Kidney (tissue), 14 donors: ENCODE measurements around the gene MRPL45. TPM values are rescaled to one million over a fixed set of nuclear protein-coding genes. Genes with fewer than 3 reads are reported as not detected.

ENCODE experiments used
- DNase-seq, 5 donors: peaks; one replicate each; pipeline ENCODE4 v3.0.0-alpha.2; 2013 to 2020
- FAIRE-seq: peaks from 2 replicates; lab custom pipeline; 2012; peaks lifted over from hg19 to GRCh38; lab: Jason Lieb, UNC
- H3K27ac ChIP-seq, 2 donors: one replicate each; pipeline ENCODE4 v1.7.0; 2013; ENCODE audit warnings: low read depth in 2 of 2, low read length in 2 of 2, inconsistent platforms in 1 of 2
- H3K27me3 ChIP-seq: one replicate; pipeline ENCODE4 v1.7.1; 2013; ENCODE audit warnings: low read length, inconsistent platforms; ENCODE audit not compliant: control insufficient read depth, insufficient read depth
- H3K36me3 ChIP-seq, 3 donors: one replicate each; pipeline versions ENCODE4 v1.7.0 to v1.7.1; 2013; ENCODE audit warnings: low read length in 3 of 3, control low read depth in 1 of 3, inconsistent platforms in 1 of 3; ENCODE audit not compliant: insufficient read depth in 3 of 3, control insufficient read depth in 2 of 3
- H3K4me1 ChIP-seq, 3 donors: one replicate each; pipeline versions ENCODE4 v1.7.0 to v1.7.1; 2013; ENCODE audit warnings: low read length in 3 of 3, inconsistent platforms in 1 of 3, low read depth in 1 of 3; ENCODE audit not compliant: control insufficient read depth in 2 of 3, insufficient read depth in 2 of 3
- H3K4me3 ChIP-seq, 3 donors: one replicate each; pipeline versions ENCODE4 v1.7.0 to v1.8.1; 2013; ENCODE audit warnings: low read length in 3 of 3, control low read depth in 1 of 3, inconsistent platforms in 1 of 3
- H3K9ac ChIP-seq, 3 donors: one replicate each; pipeline versions ENCODE4 v1.7.0 to v1.7.1; 2013; ENCODE audit warnings: low read length in 3 of 3, control low read depth in 1 of 3, inconsistent platforms in 1 of 3
- H3K9me3 ChIP-seq, 3 donors: one replicate each; pipeline versions ENCODE4 v1.7.0 to v1.7.1; 2013; ENCODE audit warnings: low read length in 3 of 3, control low read depth in 1 of 3, inconsistent platforms in 1 of 3; ENCODE audit not compliant: control insufficient read depth in 2 of 3, insufficient read depth in 1 of 3
- intact Hi-C: fragments of 100-400 bp; cut with DNase I; formaldehyde crosslinking; loops from one replicate; pipeline ENCODE4 v1.11.1; 2022
- polyA plus RNA-seq: library from polyadenylated mRNA; stranded (reverse); fragments of 350-450 nt; fragmentation: Illumina TruSeq; extraction: RNeasy Lipid Tissue Mini Kit (QIAGEN cat#74804); gene quantifications from one replicate; pipeline ENCODE4 v1.2.3, GENCODE V29; 2014; ENCODE audit warnings: low read depth, low replicate concordance; ENCODE audit not compliant: insufficient read depth
- total RNA-seq: library from RNA; stranded (reverse); fragmentation: NEBNext Ultra II Directional; extraction: Animal tissue kit (Norgen Biotek cat#: 25700); gene quantifications from one replicate; pipeline ENCODE4 v1.2.1, GENCODE V29; 2021
- TF ChIP-seq, protein P1 (sequence below): IDR thresholded peaks from 3 replicates; pipeline ENCODE4 v1.5.1; 2012; ENCODE audit warnings: mild to moderate bottlenecking, moderate library complexity, borderline replicate concordance; ENCODE audit not compliant: insufficient read depth; ENCODE audit errors: extremely low read depth
- donor health status: control.
- donor health status: control.
- donor health status: control.
- donor health status: control.
- donor health status: control.
- donor health status: DM: yes; HTN: yes; CAD: no.
- donor health status: Normal renal cell carcinoma (clear cell type).

MRPL45 gene
- total and polyA plus RNA-seq, 2 donors from 2014 or later = 28.0 to 45.9 TPM

DNA sequence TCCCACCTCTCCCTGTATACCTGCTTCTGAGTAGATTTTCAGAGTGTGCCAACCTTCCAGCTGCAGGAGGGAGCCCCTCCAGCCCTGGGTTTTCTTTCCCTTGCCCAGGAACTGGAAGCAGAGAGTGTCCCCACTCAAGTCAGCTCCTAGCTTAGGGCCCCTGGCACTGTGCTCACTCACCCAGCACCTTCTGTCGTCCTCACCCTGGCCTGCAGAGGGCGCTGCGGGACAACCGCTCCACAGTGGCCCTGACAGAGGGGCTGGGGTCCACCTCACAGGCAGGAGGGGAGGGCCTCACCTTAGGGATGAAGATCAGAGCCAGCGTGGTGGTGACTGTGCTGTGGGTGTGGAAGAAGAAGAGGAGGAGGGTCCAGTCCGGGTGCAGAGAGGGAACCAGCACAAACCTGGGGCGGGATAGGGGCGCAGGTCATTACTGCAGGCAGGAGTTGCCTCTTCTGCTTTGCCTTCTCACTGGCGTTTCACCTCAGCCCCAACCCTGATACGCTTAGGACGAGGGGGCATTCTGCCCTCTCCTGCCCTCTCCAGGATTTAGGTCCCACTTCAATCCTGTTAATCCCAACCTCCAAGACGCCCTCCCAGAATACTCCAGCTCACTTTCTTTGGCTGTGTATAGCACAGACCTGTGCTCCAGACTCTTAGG is 36.8 kb downstream of the MRPL45 start:
- Histone ChIP-seq H3K9ac (no peak overlapping the region), H3K27ac (no peak overlapping the region), H3K27me3 (no peaks in the 10 kb centered on the region), H3K4me1 (no peaks in the 10 kb centered on the region), H3K9me3 (no peaks in the 10 kb centered on the region), H3K4me3 (no peak overlapping the region), H3K36me3 (no peaks in the 10 kb centered on the region)
- TF ChIP-seq, protein P1, sequence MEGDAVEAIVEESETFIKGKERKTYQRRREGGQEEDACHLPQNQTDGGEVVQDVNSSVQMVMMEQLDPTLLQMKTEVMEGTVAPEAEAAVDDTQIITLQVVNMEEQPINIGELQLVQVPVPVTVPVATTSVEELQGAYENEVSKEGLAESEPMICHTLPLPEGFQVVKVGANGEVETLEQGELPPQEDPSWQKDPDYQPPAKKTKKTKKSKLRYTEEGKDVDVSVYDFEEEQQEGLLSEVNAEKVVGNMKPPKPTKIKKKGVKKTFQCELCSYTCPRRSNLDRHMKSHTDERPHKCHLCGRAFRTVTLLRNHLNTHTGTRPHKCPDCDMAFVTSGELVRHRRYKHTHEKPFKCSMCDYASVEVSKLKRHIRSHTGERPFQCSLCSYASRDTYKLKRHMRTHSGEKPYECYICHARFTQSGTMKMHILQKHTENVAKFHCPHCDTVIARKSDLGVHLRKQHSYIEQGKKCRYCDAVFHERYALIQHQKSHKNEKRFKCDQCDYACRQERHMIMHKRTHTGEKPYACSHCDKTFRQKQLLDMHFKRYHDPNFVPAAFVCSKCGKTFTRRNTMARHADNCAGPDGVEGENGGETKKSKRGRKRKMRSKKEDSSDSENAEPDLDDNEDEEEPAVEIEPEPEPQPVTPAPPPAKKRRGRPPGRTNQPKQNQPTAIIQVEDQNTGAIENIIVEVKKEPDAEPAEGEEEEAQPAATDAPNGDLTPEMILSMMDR = peak; percentile 31
- DNase-seq (peak; percentile 43 to 65 (median 59)), FAIRE-seq (no peak)
- intact Hi-C loops = no loop called here

DNA sequence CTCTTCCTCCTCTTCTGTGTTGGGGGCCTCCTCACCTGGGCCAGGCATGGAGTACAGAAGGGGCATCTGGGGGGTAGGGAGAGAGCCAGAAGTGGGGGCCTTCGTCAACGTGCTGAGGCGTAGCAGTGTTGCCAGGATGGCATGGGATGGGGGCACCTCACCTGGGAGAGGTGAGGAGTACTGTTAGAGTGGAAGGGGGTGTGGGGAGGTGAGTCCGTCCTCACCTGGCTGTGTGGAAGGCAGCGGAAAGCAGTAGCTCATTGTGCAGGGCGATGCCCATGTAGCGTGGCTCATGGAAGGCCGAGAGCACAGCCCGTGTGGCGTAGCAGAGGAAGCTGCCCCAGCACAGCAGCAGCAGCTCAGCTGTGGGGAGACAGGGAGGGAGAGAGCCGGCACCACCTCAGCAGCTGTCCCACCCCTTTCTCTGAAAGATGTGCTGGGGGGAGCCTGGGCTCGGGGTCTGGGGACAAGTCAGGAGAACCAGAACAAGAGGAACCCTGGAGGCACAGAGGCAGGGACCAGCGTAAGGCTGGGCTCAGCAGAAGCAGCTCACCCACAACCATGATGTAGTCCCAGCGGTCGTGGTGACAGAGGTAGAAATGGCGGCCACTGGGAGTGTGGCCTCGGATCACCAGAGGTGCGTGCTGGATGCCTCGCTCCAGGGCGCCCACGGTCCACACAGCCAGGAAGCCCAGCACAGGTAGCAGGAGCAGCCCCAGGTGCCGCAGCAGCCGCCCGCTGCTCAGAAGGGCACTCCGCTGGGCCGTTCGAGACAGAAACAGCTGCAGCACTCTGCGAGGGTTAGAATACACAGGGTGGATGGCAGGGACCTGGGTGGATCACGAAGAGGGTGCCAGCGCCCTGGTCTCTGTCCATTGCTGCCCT is 37.8 kb downstream of the MRPL45 start:
- Histone ChIP-seq H3K9ac (no peak overlapping the region), H3K36me3 (no peaks in the 10 kb centered on the region), H3K9me3 (no peaks in the 10 kb centered on the region), H3K27me3 (no peaks in the 10 kb centered on the region), H3K27ac (no peak overlapping the region), H3K4me3 (no peak overlapping the region), H3K4me1 (no peaks in the 10 kb centered on the region)
- FAIRE-seq (no peak), DNase-seq (peak in 1 of 5 donors; percentile 60)
- intact Hi-C loops = no loop called here
- TF ChIP-seq, protein P1 = no peak

DNA sequence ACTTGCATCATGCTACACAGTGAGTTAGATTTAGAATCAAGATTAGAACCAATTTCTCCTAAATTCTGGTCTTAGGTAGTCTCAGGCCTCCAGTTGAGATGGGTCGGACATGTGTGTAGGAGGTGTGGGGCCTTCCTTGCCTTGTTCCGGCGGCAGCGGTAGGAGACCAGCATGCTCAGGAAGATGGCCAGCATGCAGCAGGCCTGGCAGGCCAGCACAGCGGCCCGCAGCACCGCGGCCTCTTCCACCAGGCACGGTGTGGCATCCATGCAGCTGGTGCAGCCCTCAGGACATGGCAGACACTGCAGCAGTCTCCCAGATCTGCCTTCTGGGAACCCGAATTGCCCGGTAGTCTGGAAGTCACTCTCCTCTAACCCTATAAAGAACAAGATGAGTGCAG is 39.9 kb downstream of the MRPL45 start:
- no peaks in the 10 kb centered on the region for H3K4me1 ChIP-seq
- intact Hi-C loops = no loop called here
- peak in 1 of 5 donors; percentile 49 for DNase-seq
- H3K27me3 ChIP-seq = no peaks in the 10 kb centered on the region
- no peaks in the 10 kb centered on the region for H3K9me3 ChIP-seq
- H3K36me3 ChIP-seq = no peaks in the 10 kb centered on the region
- H3K9ac ChIP-seq = no peak overlapping the region
- H3K4me3 ChIP-seq = no peak overlapping the region
- FAIRE-seq = no peak
- TF ChIP-seq, protein P1 = no peak
- no peak overlapping the region for H3K27ac ChIP-seq
